GM18505 (cell line): Measurements from ENCODE around the gene ADD2.

Experiments used
- ATAC-seq: cut with Tn5 transposase; IDR thresholded peaks from one replicate; pipeline ENCODE4 v1.9.1; 2021; ENCODE audit not compliant: unreplicated experiment
- POLR2A ChIP-seq: IDR thresholded peaks from 4 replicates; pipeline ENCODE4 v1.6.1; 2011; ENCODE audit warnings: borderline replicate concordance; ENCODE audit not compliant: insufficient read depth, insufficient read length; ENCODE audit errors: extremely low read depth

The ADD2 gene

GRCh38 chr2:70732766-70733645, 35.0 kb downstream of the ADD2 start:
- no peak for TF ChIP-seq POLR2A

GRCh38 chr2:70730730-70731129, 37.3 kb downstream of the ADD2 start:
- no peak for TF ChIP-seq POLR2A
- ATAC-seq, result no peak

More at GRCh38 chr2:70732766-70733645, 35.0 kb downstream of the ADD2 start:
- ATAC-seq, result no peak

- no peak for ATAC-seq
- no peak for TF ChIP-seq POLR2A
These were observed 38.4 kb downstream of the ADD2 start for GRCh38 chr2:70729647-70730046.

- TF ChIP-seq POLR2A, result no peak
- no peak for ATAC-seq
These were observed 39.9 kb downstream of the ADD2 start for GRCh38 chr2:70728128-70728527.

GRCh38 chr2:70726947-70727725, 40.9 kb downstream of the ADD2 start:
- ATAC-seq, result no peak
- no peak for TF ChIP-seq POLR2A

GRCh38 chr2:70725505-70725904, 42.5 kb downstream of the ADD2 start:
- no peak for ATAC-seq

GRCh38 chr2:70724366-70724765, 43.6 kb downstream of the ADD2 start:
- TF ChIP-seq POLR2A, result no peak
- ATAC-seq, result no peak

More at GRCh38 chr2:70725505-70725904, 42.5 kb downstream of the ADD2 start:
- no peak for TF ChIP-seq POLR2A

- no peak for ATAC-seq
- TF ChIP-seq POLR2A, result no peak
These were observed 44.6 kb downstream of the ADD2 start for GRCh38 chr2:70723286-70723885.

GRCh38 chr2:70720124-70720523, 47.9 kb downstream of the ADD2 start:
- TF ChIP-seq POLR2A, result no peak
- ATAC-seq, result no peak

- no peak for TF ChIP-seq POLR2A
These were observed 48.8 kb downstream of the ADD2 start for GRCh38 chr2:70719231-70719630.

GRCh38 chr2:70718736-70719135, 49.3 kb downstream of the ADD2 start:
- no peak for ATAC-seq
- no peak for TF ChIP-seq POLR2A

More at GRCh38 chr2:70719231-70719630, 48.8 kb downstream of the ADD2 start:
- no peak for ATAC-seq

GRCh38 chr2:70718241-70718640, 49.8 kb downstream of the ADD2 start:
- no peak for ATAC-seq
- no peak for TF ChIP-seq POLR2A

- TF ChIP-seq POLR2A, result no peak
- ATAC-seq, result no peak
These were observed 50.5 kb downstream of the ADD2 start for GRCh38 chr2:70717431-70718038.
